Measurements from ENCODE around the gene GABBR2.
"Not testable (repeated sequence)": the region's sequence is repeated elsewhere in the genome, so short reads cannot be mapped to it uniquely, and the experiment has no call there.

The GABBR2 gene

GRCh38 chr9:98591696-98592095, 117.0 kb downstream of the GABBR2 start:
- no peak for DNase-seq

GRCh38 chr9:98590101-98590500, 118.6 kb downstream of the GABBR2 start:
- DNase-seq: no peak

GRCh38 chr9:98589102-98589501, 119.6 kb downstream of the GABBR2 start:
- no peak for DNase-seq

- DNase-seq: not testable (repeated sequence)
Observed at GRCh38 chr9:98584853-98585438, 123.8 kb downstream of the GABBR2 start.

- no peak for DNase-seq
Observed at GRCh38 chr9:98584059-98584458, 124.7 kb downstream of the GABBR2 start.

GRCh38 chr9:98583417-98583816, 125.3 kb downstream of the GABBR2 start:
- DNase-seq: no peak

- peak; percentile 3 for DNase-seq
Observed at GRCh38 chr9:98580956-98581355, 127.8 kb downstream of the GABBR2 start.

- DNase-seq: no peak
Observed at GRCh38 chr9:98579700-98580099, 129.0 kb downstream of the GABBR2 start.

- DNase-seq: no peak
Observed at GRCh38 chr9:98577446-98577845, 131.3 kb downstream of the GABBR2 start.

- DNase-seq: no peak
Observed at GRCh38 chr9:98576859-98577258, 131.9 kb downstream of the GABBR2 start.

GRCh38 chr9:98576354-98576753, 132.4 kb downstream of the GABBR2 start:
- no peak for DNase-seq

GRCh38 chr9:98575379-98576346, 133.1 kb downstream of the GABBR2 start:
- peak; percentile 71 for DNase-seq

- DNase-seq: peak; percentile 12
Observed at GRCh38 chr9:98573749-98574278, 134.9 kb downstream of the GABBR2 start.

GRCh38 chr9:98572796-98573195, 135.9 kb downstream of the GABBR2 start:
- peak; percentile 7 for DNase-seq

- DNase-seq: no peak
Observed at GRCh38 chr9:98572054-98572627, 136.6 kb downstream of the GABBR2 start.

GRCh38 chr9:98571643-98572042, 137.1 kb downstream of the GABBR2 start:
- DNase-seq: no peak

GRCh38 chr9:98570663-98571440, 137.9 kb downstream of the GABBR2 start:
- no peak for DNase-seq

GRCh38 chr9:98570055-98570454, 138.7 kb downstream of the GABBR2 start:
- DNase-seq: no peak

- no peak for DNase-seq
Observed at GRCh38 chr9:98569491-98569890, 139.2 kb downstream of the GABBR2 start.

- DNase-seq: no peak
Observed at GRCh38 chr9:98568909-98569469, 139.7 kb downstream of the GABBR2 start.

- no peak for DNase-seq
Observed at GRCh38 chr9:98568234-98568908, 140.4 kb downstream of the GABBR2 start.

Measured in activated CD8-positive, alpha-beta memory T cell treated with anti-CD3 and anti-CD28 coated beads, Interleukin-2, amount 50 U/mL, for 48 hours (primary cell).